ENCODE measurements around the gene NLRC3. TPM values are rescaled to one million over a fixed set of nuclear protein-coding genes. Genes with fewer than 3 reads are reported as not detected.

Gene NLRC3
- total RNA-seq, 2 experiments from 2014 or later = 80.7 to 98.7 TPM

- ChIA-PET POLR2A (no interaction called here), CTCF (interaction anchor here (2.3 kb wide), 1 partner anchor 11 kb away, joined by 5 read pairs; no protein-coding TSS in a partner anchor)
- H3K27ac Mint-ChIP-seq = no peak overlapping the region
- H3K27me3 Mint-ChIP-seq = no peaks in the 10 kb centered on the region
- DNase-seq = no peak
- no peaks in the 10 kb centered on the region for H3K9me3 Mint-ChIP-seq
- peaks cover 18% of the 10 kb centered on the region for H3K36me3 Mint-ChIP-seq (ENCODE audit: low read depth)
- H3K4me3 Mint-ChIP-seq = no peak overlapping the region
- H3K4me1 Mint-ChIP-seq = peaks cover 49% of the 10 kb centered on the region
These were observed 5.3 kb upstream of the NLRC3 start for GRCh38 chr16:3582276-3583165.

GRCh38 chr16:3581392-3581791 lies 4.2 kb upstream of the NLRC3 start:
- H3K27ac Mint-ChIP-seq = no peak overlapping the region
- H3K4me1 Mint-ChIP-seq = peaks cover 53% of the 10 kb centered on the region
- H3K4me3 Mint-ChIP-seq = no peak overlapping the region
- no peaks in the 10 kb centered on the region for H3K27me3 Mint-ChIP-seq
- H3K9me3 Mint-ChIP-seq = no peaks in the 10 kb centered on the region
- ChIA-PET POLR2A (no interaction called here), CTCF (interaction anchor here (2.3 kb wide), 1 partner anchor 12 kb away, joined by 5 read pairs; no protein-coding TSS in a partner anchor)
- DNase-seq = no peak
- peaks cover 26% of the 10 kb centered on the region for H3K36me3 Mint-ChIP-seq (ENCODE audit: low read depth)

GRCh38 chr16:3580686-3581085 lies 3.5 kb upstream of the NLRC3 start:
- H3K4me1 Mint-ChIP-seq = peaks cover 49% of the 10 kb centered on the region
- ChIA-PET CTCF (interaction anchor here (2.3 kb wide), 1 partner anchor 13 kb away, joined by 5 read pairs; no protein-coding TSS in a partner anchor), POLR2A (no interaction called here)

GRCh38 chr16:3580251-3580651 lies 3.0 kb upstream of the NLRC3 start:
- Mint-ChIP-seq H3K27me3 (no peaks in the 10 kb centered on the region), H3K4me3 (no peak overlapping the region)
- POLR2A ChIA-PET = no interaction called here

More at GRCh38 chr16:3580686-3581085, 3.5 kb upstream of the NLRC3 start:
- DNase-seq = no peak
- Mint-ChIP-seq H3K4me3 (no peak overlapping the region), H3K36me3 (ENCODE audit: low read depth) (peaks cover 31% of the 10 kb centered on the region), H3K27me3 (no peaks in the 10 kb centered on the region), H3K27ac (peak overlapping the region; percentile 96), H3K9me3 (no peaks in the 10 kb centered on the region)

GRCh38 chr16:3579776-3580175 lies 2.6 kb upstream of the NLRC3 start:
- Mint-ChIP-seq H3K27ac (peak overlapping the region; percentile 96), H3K36me3 (ENCODE audit: low read depth) (peaks cover 33% of the 10 kb centered on the region), H3K4me1 (peaks cover 53% of the 10 kb centered on the region), H3K9me3 (no peaks in the 10 kb centered on the region), H3K27me3 (no peaks in the 10 kb centered on the region), H3K4me3 (peak overlapping the region; percentile 58)
- POLR2A ChIA-PET = no interaction called here
- no peak for DNase-seq
- CTCF ChIA-PET = interaction anchor here (0.6 to 2.3 kb wide), 3 partner anchors 8 to 272 kb away, joined by 3 to 5 read pairs (median 3); no protein-coding TSS in a partner anchor

More at GRCh38 chr16:3580251-3580651, 3.0 kb upstream of the NLRC3 start:
- peaks cover 51% of the 10 kb centered on the region for H3K4me1 Mint-ChIP-seq
- peaks cover 32% of the 10 kb centered on the region for H3K36me3 Mint-ChIP-seq (ENCODE audit: low read depth)
- CTCF ChIA-PET = interaction anchor here (2.3 kb wide), 1 partner anchor 13 kb away, joined by 5 read pairs; no protein-coding TSS in a partner anchor
- peak overlapping the region; percentile 96 for H3K27ac Mint-ChIP-seq
- DNase-seq = no peak
- no peaks in the 10 kb centered on the region for H3K9me3 Mint-ChIP-seq

GRCh38 chr16:3578610-3579551 lies 1.7 kb upstream of the NLRC3 start:
- ChIA-PET CTCF (interaction anchor here (0.6 to 1.0 kb wide), 3 partner anchors 8 to 272 kb away, joined by 3 read pairs; no protein-coding TSS in a partner anchor), POLR2A (interaction anchor here (0.6 kb wide), 1 partner anchor 548 kb away, joined by 5 read pairs; no protein-coding TSS in a partner anchor)
- peak overlapping the region; percentile 98 for H3K4me3 Mint-ChIP-seq
- H3K9me3 Mint-ChIP-seq = no peaks in the 10 kb centered on the region
- peak; percentile 80 for DNase-seq
- no peaks in the 10 kb centered on the region for H3K27me3 Mint-ChIP-seq
- peak overlapping the region; percentile 96 for H3K27ac Mint-ChIP-seq
- H3K4me1 Mint-ChIP-seq = peaks cover 57% of the 10 kb centered on the region
- peaks cover 37% of the 10 kb centered on the region for H3K36me3 Mint-ChIP-seq (ENCODE audit: low read depth)

- POLR2A ChIA-PET = interaction anchor here (0.5 to 0.6 kb wide), 2 partner anchors 52 to 547 kb away, joined by 5 to 6 read pairs; no protein-coding TSS in a partner anchor
- Mint-ChIP-seq H3K4me3 (peak overlapping the region; percentile 98), H3K27me3 (no peaks in the 10 kb centered on the region), H3K9me3 (no peaks in the 10 kb centered on the region), H3K36me3 (ENCODE audit: low read depth) (peaks cover 37% of the 10 kb centered on the region), H3K27ac (peak overlapping the region; percentile 96), H3K4me1 (peaks cover 62% of the 10 kb centered on the region)
- CTCF ChIA-PET = interaction anchor here (1.0 kb wide), 1 partner anchor 27 kb away, joined by 3 read pairs; no protein-coding TSS in a partner anchor
- peak; percentile 51 for DNase-seq
These were observed 918 bp upstream of the NLRC3 start for GRCh38 chr16:3578121-3578520.

GRCh38 chr16:3576211-3576610 lies 992 bp downstream of the NLRC3 start:
- peaks cover 66% of the 10 kb centered on the region for H3K4me1 Mint-ChIP-seq

GRCh38 chr16:3575491-3575890 lies 1.7 kb downstream of the NLRC3 start:
- Mint-ChIP-seq H3K36me3 (ENCODE audit: low read depth) (peaks cover 53% of the 10 kb centered on the region), H3K27ac (peak overlapping the region; percentile 83), H3K9me3 (peaks cover 8% of the 10 kb centered on the region), H3K4me3 (peak overlapping the region; percentile 98), H3K4me1 (peaks cover 60% of the 10 kb centered on the region), H3K27me3 (no peaks in the 10 kb centered on the region)
- ChIA-PET CTCF (interaction anchor here (1.0 to 1.2 kb wide), 2 partner anchors 51 to 678 kb away, joined by 3 to 4 read pairs; no protein-coding TSS in a partner anchor), POLR2A (interaction anchor here (0.6 kb wide), 1 partner anchor 29 kb away, joined by 6 read pairs; no protein-coding TSS in a partner anchor)
- no peak for DNase-seq

More at GRCh38 chr16:3576211-3576610, 992 bp downstream of the NLRC3 start:
- CTCF ChIA-PET = interaction anchor here (0.5 to 1.0 kb wide), 2 partner anchors 52 to 90 kb away, joined by 4 read pairs; no protein-coding TSS in a partner anchor
- Mint-ChIP-seq H3K4me3 (peak overlapping the region; percentile 98), H3K36me3 (ENCODE audit: low read depth) (peaks cover 46% of the 10 kb centered on the region), H3K9me3 (peaks cover 5% of the 10 kb centered on the region), H3K27ac (peak overlapping the region; percentile 96), H3K27me3 (no peaks in the 10 kb centered on the region)
- DNase-seq = peak; percentile 31
- POLR2A ChIA-PET = interaction anchor here (0.6 kb wide), 1 partner anchor 294 kb away, joined by 4 read pairs; no protein-coding TSS in a partner anchor

- Mint-ChIP-seq H3K36me3 (ENCODE audit: low read depth) (peaks cover 65% of the 10 kb centered on the region), H3K4me1 (peaks cover 51% of the 10 kb centered on the region), H3K9me3 (peaks cover 12% of the 10 kb centered on the region), H3K4me3 (peak overlapping the region; percentile 98), H3K27me3 (no peaks in the 10 kb centered on the region), H3K27ac (no peak overlapping the region)
- POLR2A ChIA-PET = no interaction called here
- DNase-seq = no peak
- CTCF ChIA-PET = no interaction called here
These were observed 3.0 kb downstream of the NLRC3 start for GRCh38 chr16:3574195-3574594.

- ChIA-PET POLR2A (no interaction called here), CTCF (interaction anchor here (0.6 to 0.7 kb wide), 4 partner anchors 26 to 344 kb away, joined by 3 to 7 read pairs (median 4); partner anchors contain the start of gene NAA60)
- H3K36me3 Mint-ChIP-seq (ENCODE audit: low read depth) = peaks cover 68% of the 10 kb centered on the region
- no peaks in the 10 kb centered on the region for H3K27me3 Mint-ChIP-seq
- no peak overlapping the region for H3K4me3 Mint-ChIP-seq
- H3K9me3 Mint-ChIP-seq = peaks cover 12% of the 10 kb centered on the region
- no peak for DNase-seq
- peaks cover 44% of the 10 kb centered on the region for H3K4me1 Mint-ChIP-seq
- H3K27ac Mint-ChIP-seq = peak overlapping the region; percentile 48
These were observed 3.9 kb downstream of the NLRC3 start for GRCh38 chr16:3573146-3573815.
